Ovary (tissue), 9 donors: ENCODE measurements around the gene ASAP2. TPM values are rescaled to one million over a fixed set of nuclear protein-coding genes. Genes with fewer than 3 reads are reported as not detected.

ENCODE experiments used
- DNase-seq, 5 donors: peaks; one replicate each; pipeline ENCODE4 v3.0.0-alpha.2; 2019 to 2020
- H3K27ac ChIP-seq, 2 donors: fragments of 200-600 bp; one replicate each; pipeline versions ENCODE4 v1.5.1 to v1.8.0; 2019 to 2022
- H3K27me3 ChIP-seq: fragments of 200-600 bp; one replicate; pipeline ENCODE4 v1.8.0; 2022
- H3K36me3 ChIP-seq: fragments of 200-600 bp; sonication (generic); one replicate; pipeline ENCODE4 v1.5.1; 2019
- H3K4me1 ChIP-seq: one replicate; pipeline ENCODE4 v1.8.1; 2013; ENCODE audit warnings: mild to moderate bottlenecking, moderate library complexity; ENCODE audit not compliant: insufficient read depth
- H3K4me3 ChIP-seq: fragments of 200-600 bp; sonication (generic); one replicate; pipeline ENCODE4 v1.5.1; 2017
- H3K9me3 ChIP-seq, 2 donors: fragments of 200-600 bp in 1 of 2; sonication (generic) in 1 of 2; one replicate each; pipeline versions ENCODE4 v1.5.1 to v1.8.1; 2013 to 2019; ENCODE audit warnings: mild to moderate bottlenecking in 1 of 2, moderate library complexity in 1 of 2
- EP300 ChIP-seq: sonication (generic); formaldehyde crosslinking; IDR thresholded peaks from one replicate; pipeline ENCODE4 v1.6.1; 2017; ENCODE audit warnings: antibody characterized with exemption
- POLR2A ChIP-seq: fragments of 450-650 bp; IDR thresholded peaks from one replicate; pipeline ENCODE4 v1.6.1; 2017; ENCODE audit warnings: antibody characterized with exemption, mild to moderate bottlenecking, moderate library complexity
- WGBS, 3 donors: extraction: QIAGEN DNeasy Blood & Tissue Kit in 1 of 3; methylation state at CpG; one replicate each; pipeline versions ENCODE4 v1.1.5 to v1.1.7; 2013 to 2017; 5-methylcytosine and 5-hydroxymethylcytosine counted together
- intact Hi-C, 4 donors: fragments of 100-400 bp; cut with DNase I; formaldehyde crosslinking; loops; one replicate each; pipeline versions ENCODE4 v1.11.0 to v1.15.1; 2022 to 2023
- polyA plus RNA-seq, 2 donors: library from polyadenylated mRNA; stranded (reverse); fragments of 200-250 nt in 1 of 2; fragments of 350-450 nt in 1 of 2; fragmentation: Illumina TruSeq in 1 of 2; extraction: RNeasy Lipid Tissue Mini Kit (QIAGEN cat#74804) in 1 of 2; gene quantifications; one replicate each; pipeline ENCODE4 v1.2.3, GENCODE V29; 2013 to 2014
- total RNA-seq, 7 donors: library from RNA; depleted of rRNA in 2 of 7; stranded (reverse); fragments of >200 nt in 2 of 7; fragmentation: NEBNext Ultra II Directional in 3 of 7; extraction: Animal tissue kit (Norgen Biotek cat#: 25700) in 3 of 7; gene quantifications; one replicate each; pipeline versions ENCODE4 v1.1.0 to v1.2.4, GENCODE V29; 2016 to 2023
- TF ChIP-seq, protein P1 (sequence below), 3 donors: fragments of 450-650 bp in 2 of 3; fragments of 200-600 bp in 1 of 3; IDR thresholded peaks; one replicate each; pipeline versions ENCODE4 v1.5.1 to v1.8.0; 2016 to 2022; ENCODE audit warnings: antibody characterized with exemption in 3 of 3, mild to moderate bottlenecking in 1 of 3
- donor health status: DM: no; HTN: no; CAD: no; lungs with moderate emphysema.
- donor health status: DM: no; HTN: no; CAD: no.
- donor health status: Bipolar disorder and iron deficiency.
- donor health status: DM: yes; HTN: yes; CAD: no.
- donor health status: DM: no; HTN: no; CAD: no.
- donor health status: DM: yes; HTN: yes; CAD: no.

Gene ASAP2
- total and polyA plus RNA-seq, 9 donors: 10.3 to 22.7 (median 15.5) TPM

DNA sequence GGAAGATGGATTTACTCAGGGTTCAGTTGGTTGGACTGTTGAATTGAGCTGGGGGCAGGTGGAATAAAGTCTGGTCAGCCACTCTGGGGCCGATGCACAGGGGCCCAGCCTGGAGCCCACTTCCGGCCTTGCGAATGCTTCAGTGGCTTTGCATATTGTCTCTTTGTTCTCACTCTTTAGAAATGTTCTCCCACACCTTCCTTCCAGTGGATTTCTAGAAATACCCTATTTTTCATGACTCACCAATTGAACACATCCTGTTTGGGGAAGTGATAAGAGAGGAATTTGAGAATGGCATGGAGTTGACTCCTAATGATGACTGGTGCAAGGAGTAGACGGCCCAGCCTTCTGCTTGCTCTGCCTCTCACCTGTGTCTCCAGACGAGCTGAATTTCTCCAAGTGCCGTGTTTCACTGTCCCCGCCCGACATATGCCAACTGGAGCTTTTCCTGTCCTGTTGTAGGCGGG is 28.1 kb downstream of the ASAP2 start:
- intact Hi-C loops: no loop called here
- no peak overlapping the region for H3K4me3 ChIP-seq
- TF ChIP-seq EP300: no peak
- TF ChIP-seq, protein P1, sequence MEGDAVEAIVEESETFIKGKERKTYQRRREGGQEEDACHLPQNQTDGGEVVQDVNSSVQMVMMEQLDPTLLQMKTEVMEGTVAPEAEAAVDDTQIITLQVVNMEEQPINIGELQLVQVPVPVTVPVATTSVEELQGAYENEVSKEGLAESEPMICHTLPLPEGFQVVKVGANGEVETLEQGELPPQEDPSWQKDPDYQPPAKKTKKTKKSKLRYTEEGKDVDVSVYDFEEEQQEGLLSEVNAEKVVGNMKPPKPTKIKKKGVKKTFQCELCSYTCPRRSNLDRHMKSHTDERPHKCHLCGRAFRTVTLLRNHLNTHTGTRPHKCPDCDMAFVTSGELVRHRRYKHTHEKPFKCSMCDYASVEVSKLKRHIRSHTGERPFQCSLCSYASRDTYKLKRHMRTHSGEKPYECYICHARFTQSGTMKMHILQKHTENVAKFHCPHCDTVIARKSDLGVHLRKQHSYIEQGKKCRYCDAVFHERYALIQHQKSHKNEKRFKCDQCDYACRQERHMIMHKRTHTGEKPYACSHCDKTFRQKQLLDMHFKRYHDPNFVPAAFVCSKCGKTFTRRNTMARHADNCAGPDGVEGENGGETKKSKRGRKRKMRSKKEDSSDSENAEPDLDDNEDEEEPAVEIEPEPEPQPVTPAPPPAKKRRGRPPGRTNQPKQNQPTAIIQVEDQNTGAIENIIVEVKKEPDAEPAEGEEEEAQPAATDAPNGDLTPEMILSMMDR (IDR thresholded peaks at IDR 0.05): no peak
- TF ChIP-seq POLR2A: no peak
- no peaks in the 10 kb centered on the region for H3K36me3 ChIP-seq
- H3K27ac ChIP-seq: peak overlapping the region in 1 of 2 donors; percentile 61
- H3K9me3 ChIP-seq: no peaks in the 10 kb centered on the region
- peaks cover 53% of the 10 kb centered on the region for H3K4me1 ChIP-seq
- no peaks in the 10 kb centered on the region for H3K27me3 ChIP-seq
- WGBS, 3 donors: 54 to 66% (median 62%) methylated on average over 9 of the region's 9 CpGs
- DNase-seq: no peak

- Histone ChIP-seq H3K36me3 (no peaks in the 10 kb centered on the region), H3K4me1 (peaks cover 47% of the 10 kb centered on the region), H3K9me3 (no peaks in the 10 kb centered on the region), H3K27me3 (no peaks in the 10 kb centered on the region), H3K4me3 (no peak overlapping the region), H3K27ac (peak overlapping the region; percentile 41 to 61)
- TF ChIP-seq POLR2A (no peak), EP300 (no peak)
- TF ChIP-seq, protein P1 (IDR thresholded peaks at IDR 0.05): no peak
- DNase-seq: peak in 2 of 5 donors; percentile 45 to 51
- intact Hi-C loops: no loop called here
- WGBS, 3 donors: 10 to 20% (median 12%) methylated on average over 16 of the region's 16 CpGs
Measured at GRCh38 chr2:9235147-9236044, 28.8 kb downstream of the ASAP2 start.

- Histone ChIP-seq H3K27ac (peak overlapping the region in 1 of 2 donors; percentile 61), H3K36me3 (no peaks in the 10 kb centered on the region), H3K4me1 (peaks cover 42% of the 10 kb centered on the region), H3K9me3 (no peaks in the 10 kb centered on the region), H3K4me3 (no peak overlapping the region), H3K27me3 (no peaks in the 10 kb centered on the region)
- intact Hi-C loops: no loop called here
- DNase-seq: no peak
- TF ChIP-seq POLR2A (no peak), EP300 (no peak)
- TF ChIP-seq, protein P1 (IDR thresholded peaks at IDR 0.05): no peak
- 73 to 86% (median 80%) methylated on average over 7 of the region's 7 CpGs for WGBS, 3 donors
Measured at GRCh38 chr2:9236045-9236344, 29.4 kb downstream of the ASAP2 start.

DNA sequence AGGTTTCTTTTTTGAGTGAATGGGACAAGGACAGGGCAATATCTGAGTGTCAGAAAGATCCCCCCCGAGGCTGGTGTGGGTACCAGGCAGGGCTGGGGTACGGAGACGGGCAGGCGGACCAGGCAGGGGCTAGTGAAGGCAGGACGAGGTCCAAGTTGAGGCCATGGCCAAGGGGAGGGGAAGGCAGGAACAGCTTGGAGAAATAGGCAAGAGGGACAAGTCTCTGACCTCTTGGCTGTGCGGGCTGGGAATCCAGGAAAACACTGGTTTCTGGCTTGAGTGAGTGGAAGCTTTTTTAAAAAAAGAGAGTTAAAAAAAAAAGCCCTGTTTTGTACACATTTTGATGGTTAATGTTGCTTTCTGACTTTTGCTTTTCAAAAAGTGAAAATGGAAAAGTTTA is 30.3 kb downstream of the ASAP2 start:
- Histone ChIP-seq H3K27ac (peak overlapping the region; percentile 39 to 61), H3K4me3 (no peak overlapping the region), H3K27me3 (no peaks in the 10 kb centered on the region), H3K9me3 (no peaks in the 10 kb centered on the region), H3K4me1 (peaks cover 39% of the 10 kb centered on the region), H3K36me3 (no peaks in the 10 kb centered on the region)
- intact Hi-C loops: no loop called here
- WGBS, 3 donors: 4 to 17% (median 6%) methylated on average over 6 of the region's 6 CpGs
- TF ChIP-seq POLR2A: no peak
- TF ChIP-seq EP300: no peak
- TF ChIP-seq, protein P1 (IDR thresholded peaks at IDR 0.05): no peak
- peak; percentile 44 to 65 (median 59) for DNase-seq
